Type B pancreatic cell (in vitro differentiated cells): Measurements from ENCODE around the gene VAV2. TPM values are rescaled to one million over a fixed set of nuclear protein-coding genes. Genes with fewer than 3 reads are reported as not detected.
"Not testable (repeated sequence)": the region's sequence is repeated elsewhere in the genome, so short reads cannot be mapped to it uniquely, and the experiment has no call there.

Experiments used
- DNase-seq: peaks from one replicate; pipeline ENCODE4 v3.0.0; 2021; ENCODE audit warnings: mixed read lengths; ENCODE audit not compliant: unreplicated experiment; ENCODE audit errors: extremely low spot score
- H3K27ac Mint-ChIP-seq: 2 replicates; pipeline ENCODE4 v1.8.0; 2021; ENCODE audit warnings: mild to moderate bottlenecking, mixed read lengths
- H3K27me3 Mint-ChIP-seq: 2 replicates; pipeline ENCODE4 v1.8.0; 2021; ENCODE audit warnings: mixed read lengths
- H3K36me3 Mint-ChIP-seq: 2 replicates; pipeline ENCODE4 v1.8.0; 2021; ENCODE audit warnings: mixed read lengths
- H3K4me1 Mint-ChIP-seq: one replicate; pipeline ENCODE4 v1.8.0; 2021; ENCODE audit warnings: mixed read lengths; ENCODE audit not compliant: unreplicated experiment
- H3K4me3 Mint-ChIP-seq: 2 replicates; pipeline ENCODE4 v1.8.0; 2021; ENCODE audit warnings: mild to moderate bottlenecking, mixed read lengths
- H3K9me3 Mint-ChIP-seq: 2 replicates; pipeline ENCODE4 v1.8.0; 2021; ENCODE audit warnings: mixed read lengths
- total RNA-seq: library from RNA; stranded (reverse); gene quantifications from 2 replicates; pipeline ENCODE4 v1.2.1, GENCODE V29; 2021; ENCODE audit warnings: low replicate concordance
- TF ChIP-seq, protein P1 (sequence below): fragments of 200-600 bp; sonication (generic); conservative IDR thresholded peaks from 2 replicates; pipeline ENCODE4 v1.5.0; 2021; ENCODE audit warnings: antibody characterized with exemption, mild to moderate bottlenecking

The VAV2 gene
- total RNA-seq, 1 donor from 2014 or later, result 39.4 TPM

DNA sequence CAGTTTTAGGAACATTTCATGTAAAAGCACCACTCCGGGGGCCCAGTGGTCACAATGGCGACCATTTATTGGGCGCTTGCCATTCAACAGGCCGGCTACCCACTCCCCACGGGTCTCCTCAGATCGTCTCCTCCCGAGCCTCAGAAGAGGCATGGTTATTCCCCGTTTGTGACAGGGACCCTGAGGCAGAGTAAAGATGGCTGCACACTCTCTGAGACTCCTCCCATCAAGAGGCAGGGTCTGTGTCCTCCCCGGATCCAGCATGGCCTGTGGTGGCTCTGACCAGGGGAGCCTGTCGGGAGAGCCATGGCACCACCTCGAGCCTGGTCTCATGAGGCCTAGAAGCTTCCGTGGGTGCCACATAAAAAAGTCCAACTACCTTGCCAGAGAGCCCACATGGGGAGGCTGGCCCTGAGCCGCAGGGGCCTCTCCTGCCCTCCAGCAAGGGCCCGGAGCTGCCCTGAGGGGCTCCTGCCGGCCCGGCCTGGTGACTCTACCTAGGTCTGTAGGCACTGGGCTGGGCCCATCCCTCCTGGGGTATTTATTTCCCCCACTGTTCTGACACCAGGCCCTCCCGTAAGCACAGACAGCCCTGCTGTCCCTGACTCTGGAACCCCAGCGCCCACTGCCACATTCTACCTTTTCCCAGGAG lies 90.8 kb downstream of the VAV2 start:
- DNase-seq, result no peak
- Mint-ChIP-seq H3K4me1 (peaks cover 15% of the 10 kb centered on the region), H3K36me3 (peaks cover 5% of the 10 kb centered on the region), H3K27ac (no peak overlapping the region), H3K4me3 (no peak overlapping the region), H3K9me3 (no peaks in the 10 kb centered on the region), H3K27me3 (no peaks in the 10 kb centered on the region)
- TF ChIP-seq, protein P1, sequence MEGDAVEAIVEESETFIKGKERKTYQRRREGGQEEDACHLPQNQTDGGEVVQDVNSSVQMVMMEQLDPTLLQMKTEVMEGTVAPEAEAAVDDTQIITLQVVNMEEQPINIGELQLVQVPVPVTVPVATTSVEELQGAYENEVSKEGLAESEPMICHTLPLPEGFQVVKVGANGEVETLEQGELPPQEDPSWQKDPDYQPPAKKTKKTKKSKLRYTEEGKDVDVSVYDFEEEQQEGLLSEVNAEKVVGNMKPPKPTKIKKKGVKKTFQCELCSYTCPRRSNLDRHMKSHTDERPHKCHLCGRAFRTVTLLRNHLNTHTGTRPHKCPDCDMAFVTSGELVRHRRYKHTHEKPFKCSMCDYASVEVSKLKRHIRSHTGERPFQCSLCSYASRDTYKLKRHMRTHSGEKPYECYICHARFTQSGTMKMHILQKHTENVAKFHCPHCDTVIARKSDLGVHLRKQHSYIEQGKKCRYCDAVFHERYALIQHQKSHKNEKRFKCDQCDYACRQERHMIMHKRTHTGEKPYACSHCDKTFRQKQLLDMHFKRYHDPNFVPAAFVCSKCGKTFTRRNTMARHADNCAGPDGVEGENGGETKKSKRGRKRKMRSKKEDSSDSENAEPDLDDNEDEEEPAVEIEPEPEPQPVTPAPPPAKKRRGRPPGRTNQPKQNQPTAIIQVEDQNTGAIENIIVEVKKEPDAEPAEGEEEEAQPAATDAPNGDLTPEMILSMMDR, result no peak

DNA sequence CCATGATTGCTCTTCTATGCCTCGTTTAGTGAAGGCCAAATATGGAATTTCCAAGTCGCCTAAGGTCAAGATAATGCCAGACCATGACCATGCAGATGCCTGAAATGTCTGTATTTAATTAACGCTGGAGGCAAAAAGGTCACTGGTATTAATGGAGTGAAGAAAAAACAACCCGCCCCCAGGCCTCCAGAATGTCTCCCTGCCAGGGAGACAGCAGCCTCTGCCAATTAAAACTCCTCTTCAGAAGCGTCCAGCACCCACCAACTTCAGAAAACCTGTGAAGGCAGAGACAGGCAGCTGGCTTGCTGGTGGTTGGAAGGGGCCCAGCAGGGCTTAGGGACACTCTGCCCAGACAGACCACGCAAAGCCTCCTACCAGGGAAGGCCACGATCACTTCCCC lies 94.4 kb downstream of the VAV2 start:
- Mint-ChIP-seq H3K27me3 (no peaks in the 10 kb centered on the region), H3K4me1 (peaks cover 18% of the 10 kb centered on the region), H3K27ac (peak overlapping the region; percentile 67), H3K4me3 (no peak overlapping the region), H3K36me3 (peaks cover 8% of the 10 kb centered on the region), H3K9me3 (no peaks in the 10 kb centered on the region)
- DNase-seq, result no peak
- TF ChIP-seq, protein P1, result no peak

DNA sequence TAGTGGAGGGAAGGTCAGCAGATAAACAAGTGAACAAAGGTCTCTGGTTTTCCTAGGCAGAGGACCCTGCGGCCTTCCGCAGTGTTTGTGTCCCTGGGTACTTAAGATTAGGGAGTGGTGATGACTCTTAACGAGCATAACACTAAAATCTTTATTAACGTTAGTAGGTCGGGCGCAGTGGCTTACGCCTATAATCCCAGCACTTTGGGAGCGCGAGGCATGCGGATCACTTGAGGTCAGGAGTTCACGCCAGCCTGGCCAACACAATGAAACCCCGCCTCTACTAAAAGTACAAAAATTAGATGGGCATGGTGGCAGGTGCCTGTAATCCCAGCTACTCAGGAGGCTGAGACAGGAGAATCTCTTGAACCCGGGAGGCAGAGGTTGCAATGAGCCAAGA lies 96.1 kb downstream of the VAV2 start:
- Mint-ChIP-seq H3K27ac (peak overlapping the region; percentile 62), H3K4me1 (peaks cover 25% of the 10 kb centered on the region)
- not testable (repeated sequence) for H3K36me3 Mint-ChIP-seq, H3K4me3 Mint-ChIP-seq, DNase-seq, H3K9me3 Mint-ChIP-seq, H3K27me3 Mint-ChIP-seq

DNA sequence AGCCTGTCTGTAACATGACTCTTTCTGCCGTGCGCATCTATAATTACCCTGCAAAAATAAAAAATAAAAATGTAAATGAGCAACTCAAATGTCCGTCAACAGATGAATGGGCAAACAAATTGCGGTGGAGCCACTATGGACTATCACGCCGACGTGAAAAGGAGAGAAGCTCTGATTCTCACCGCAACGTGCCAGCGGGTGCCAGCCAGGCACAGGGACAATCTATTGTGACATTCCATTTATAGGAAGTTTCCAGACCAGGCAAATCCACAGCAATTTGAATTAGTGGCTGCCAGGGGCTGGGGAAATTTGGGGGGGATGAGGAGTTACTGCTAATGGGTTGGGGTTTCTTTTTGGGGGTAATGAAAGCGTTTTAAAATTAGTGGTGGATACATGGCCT lies 96.8 kb downstream of the VAV2 start:
- peaks cover 8% of the 10 kb centered on the region for H3K36me3 Mint-ChIP-seq
- peaks cover 30% of the 10 kb centered on the region for H3K4me1 Mint-ChIP-seq
- TF ChIP-seq, protein P1, result no peak
- DNase-seq, result no peak
- H3K9me3 Mint-ChIP-seq, result no peaks in the 10 kb centered on the region
- H3K27ac Mint-ChIP-seq, result peak overlapping the region; percentile 62
- no peak overlapping the region for H3K4me3 Mint-ChIP-seq
- H3K27me3 Mint-ChIP-seq, result no peaks in the 10 kb centered on the region

DNA sequence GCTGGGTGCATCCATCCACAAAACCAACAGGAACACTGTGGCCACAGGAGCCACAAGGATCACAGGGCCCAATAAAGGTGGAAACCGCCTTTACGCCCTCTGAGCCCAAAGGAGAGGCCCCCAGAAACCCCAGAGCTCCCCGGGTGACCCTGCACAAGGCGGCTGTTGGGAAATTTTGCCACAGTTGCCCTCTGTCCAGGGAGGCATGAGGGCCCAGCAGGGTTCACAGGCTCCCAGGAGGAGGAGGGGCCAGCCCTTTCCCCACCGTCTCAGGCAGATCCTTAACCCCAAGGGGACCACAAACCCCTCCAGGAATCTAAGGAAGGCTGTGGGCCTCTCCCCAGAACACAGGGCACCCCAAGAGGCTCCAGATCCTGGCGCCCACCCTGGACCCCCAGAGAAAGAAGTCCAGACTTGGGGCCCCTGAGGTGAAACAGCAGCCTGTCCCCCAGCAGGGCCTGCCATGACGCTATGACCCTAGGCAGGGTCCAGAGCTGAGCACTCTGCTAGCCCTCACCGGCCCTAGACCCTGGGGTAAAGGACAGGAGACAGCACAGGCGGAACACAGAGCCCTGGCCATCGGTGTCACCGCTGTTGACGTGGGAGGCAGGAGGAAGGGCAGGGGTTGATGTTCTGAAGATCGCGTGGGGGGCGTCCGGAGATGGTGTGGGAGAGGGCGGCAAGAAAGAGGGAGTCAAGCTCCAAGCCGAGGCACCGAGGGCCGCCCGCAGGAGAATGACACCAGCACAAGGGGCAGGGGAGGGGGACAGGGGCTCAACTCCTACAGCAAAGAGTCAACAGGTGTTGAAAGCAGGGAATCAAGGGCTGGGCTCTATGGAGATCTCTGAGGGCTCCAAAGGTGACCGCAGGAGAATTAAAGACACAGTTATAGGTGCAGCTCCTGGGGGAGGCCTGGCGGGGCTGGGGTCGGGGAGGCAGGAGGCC lies 97.5 kb downstream of the VAV2 start:
- H3K9me3 Mint-ChIP-seq, result no peaks in the 10 kb centered on the region
- TF ChIP-seq, protein P1, result no peak
- peaks cover 34% of the 10 kb centered on the region for H3K4me1 Mint-ChIP-seq
- H3K27me3 Mint-ChIP-seq, result no peaks in the 10 kb centered on the region
- H3K4me3 Mint-ChIP-seq, result no peak overlapping the region
- peaks cover 8% of the 10 kb centered on the region for H3K36me3 Mint-ChIP-seq
- no peak for DNase-seq
- peak overlapping the region; percentile 51 for H3K27ac Mint-ChIP-seq
